ELF-1 (cell line): ENCODE results near the gene CCL17.

Experiments
- DNase-seq: peaks from one replicate; pipeline ENCODE4 v3.0.0-alpha.2; 2016; ENCODE audit warnings: low read depth, low spot score

Gene CCL17

GRCh38 chr16:57377080-57377841 lies 27.3 kb upstream of the CCL17 start:
- peak; percentile 79 for DNase-seq

DNA sequence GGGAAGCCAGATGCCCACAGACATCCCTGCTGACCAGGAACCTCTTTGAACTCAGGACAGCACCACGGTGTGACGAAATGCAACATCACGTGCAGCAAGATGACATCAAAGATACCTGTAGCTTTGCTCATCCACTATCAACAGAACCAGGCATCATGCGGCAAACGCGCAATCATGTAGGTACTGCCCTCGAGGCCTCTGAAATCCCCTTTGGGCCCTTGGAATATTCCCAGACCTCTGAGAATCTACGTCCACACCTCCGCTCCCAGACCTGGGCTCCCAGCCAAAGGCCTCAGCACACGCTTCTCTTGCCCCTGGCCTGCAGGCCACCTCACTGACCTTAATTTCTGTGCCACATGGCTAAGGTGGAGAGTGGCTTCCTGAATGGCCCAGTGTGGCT lies 25.0 kb upstream of the CCL17 start:
- peak; percentile 26 for DNase-seq

DNA sequence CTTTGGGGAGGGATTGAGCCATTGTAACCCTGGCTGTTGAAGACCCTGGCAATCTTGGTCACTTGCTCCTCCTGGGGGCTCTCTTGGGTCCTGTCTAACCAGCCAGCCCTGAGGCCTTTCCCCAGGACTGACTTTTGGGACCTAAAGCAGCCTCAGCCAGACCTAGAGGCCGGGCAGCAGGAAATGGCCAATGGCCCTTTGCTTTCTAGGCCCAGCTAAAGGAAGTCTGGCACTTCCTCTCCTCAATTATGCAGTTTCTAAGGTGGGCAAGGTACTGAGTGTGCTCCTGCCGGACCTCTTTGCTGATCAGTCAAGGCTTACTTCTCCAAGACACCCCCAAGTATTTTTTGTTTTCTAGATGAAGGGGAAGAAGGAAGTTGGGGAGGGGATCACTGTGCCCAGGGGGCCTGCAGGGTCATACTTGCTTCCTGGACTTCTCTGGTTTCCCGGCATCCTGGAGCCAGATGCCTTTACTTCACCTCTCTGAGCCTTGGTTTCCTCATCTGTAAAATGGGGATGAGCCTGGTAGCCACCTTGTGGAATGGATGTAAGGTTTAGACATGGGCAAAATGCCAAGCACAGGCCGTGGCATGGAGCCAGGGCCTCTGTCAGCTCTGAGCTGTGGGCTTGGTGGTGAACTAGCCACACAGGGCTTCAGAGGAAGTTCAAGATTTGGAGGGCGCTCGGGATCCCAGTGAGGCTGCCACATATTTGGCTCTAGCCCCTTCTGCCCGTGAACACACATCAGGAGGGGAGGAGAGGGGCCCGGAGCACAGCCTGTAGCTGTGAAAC lies 23.7 kb upstream of the CCL17 start:
- no peak for DNase-seq

GRCh38 chr16:57381791-57382534 lies 22.6 kb upstream of the CCL17 start:
- no peak for DNase-seq

- DNase-seq = no peak
Measured at GRCh38 chr16:57382535-57383275, 21.9 kb upstream of the CCL17 start.

GRCh38 chr16:57383276-57384247 lies 21.0 kb upstream of the CCL17 start:
- peak; percentile 75 for DNase-seq

GRCh38 chr16:57384248-57385070 lies 20.1 kb upstream of the CCL17 start:
- DNase-seq = no peak

DNA sequence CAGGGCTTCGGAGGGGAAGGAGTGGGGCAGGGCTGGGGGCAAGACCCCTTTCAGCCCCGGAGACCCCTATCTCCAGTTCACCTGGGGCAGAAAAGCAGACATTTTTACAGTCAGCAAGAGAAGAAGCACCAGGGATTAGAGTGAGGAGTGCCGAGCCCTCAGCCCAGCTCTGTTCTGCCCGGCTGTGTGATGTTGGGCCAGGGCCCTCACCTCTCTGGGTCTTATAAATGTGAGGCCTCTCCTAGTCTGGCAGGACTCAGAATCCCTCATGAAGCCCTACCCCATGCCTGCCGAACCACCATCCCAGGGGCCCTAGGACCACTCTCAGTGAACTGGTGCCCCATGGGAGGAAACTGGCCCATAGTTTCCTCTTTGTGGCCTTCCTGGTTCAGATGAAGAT lies 19.5 kb upstream of the CCL17 start:
- DNase-seq = no peak

DNA sequence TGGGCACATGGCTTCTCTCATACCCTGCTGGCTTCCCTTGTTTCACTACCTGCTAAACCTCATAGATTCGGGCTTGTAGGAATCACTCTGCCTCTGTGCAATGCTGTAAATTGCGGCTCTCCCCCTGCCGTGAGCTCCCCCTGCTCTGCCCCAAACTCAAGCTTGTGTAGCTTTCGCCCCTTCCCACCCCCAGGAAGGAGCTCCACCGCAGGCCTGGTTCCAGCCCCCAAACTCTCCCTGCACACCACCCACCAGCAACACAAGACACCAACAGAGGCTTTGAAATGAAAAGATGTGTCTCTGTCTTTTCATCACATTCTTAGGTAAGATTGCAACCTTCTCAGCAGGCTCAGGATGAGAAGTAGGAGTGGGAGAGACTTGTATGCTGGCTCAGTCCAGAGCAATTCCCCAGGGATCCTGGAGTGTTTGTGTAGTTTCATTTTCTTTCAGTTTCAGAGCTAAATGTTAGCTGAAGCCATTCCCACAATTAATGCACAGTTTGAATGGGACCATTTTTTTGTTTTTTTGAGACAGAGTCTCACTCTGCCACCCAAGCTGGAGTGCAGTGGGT lies 18.1 kb upstream of the CCL17 start:
- DNase-seq = no peak

- no peak for DNase-seq
Measured at GRCh38 chr16:57387598-57388354, 16.8 kb upstream of the CCL17 start.

- DNase-seq = no peak
Measured at GRCh38 chr16:57388359-57389086, 16.0 kb upstream of the CCL17 start.

DNA sequence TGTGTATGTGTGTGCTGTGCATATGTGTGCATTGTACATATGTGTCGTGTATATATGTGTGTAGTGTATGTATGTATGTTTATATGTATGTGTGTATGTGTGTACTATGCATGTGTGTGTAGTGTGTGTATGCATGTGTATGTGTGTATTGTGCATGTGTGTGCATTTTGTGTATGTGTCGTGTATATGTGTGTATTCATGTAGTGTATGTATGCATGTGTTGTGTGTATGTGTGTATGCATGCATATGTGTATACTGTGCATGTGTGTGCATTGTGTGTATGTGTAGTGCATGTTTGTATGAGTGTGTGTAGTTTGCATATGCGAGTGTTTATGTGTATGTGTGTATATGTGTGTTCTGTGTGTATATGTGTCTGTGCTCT lies 15.5 kb upstream of the CCL17 start:
- DNase-seq = no peak

- DNase-seq = no peak
Measured at GRCh38 chr16:57390636-57391295, 13.8 kb upstream of the CCL17 start.

DNA sequence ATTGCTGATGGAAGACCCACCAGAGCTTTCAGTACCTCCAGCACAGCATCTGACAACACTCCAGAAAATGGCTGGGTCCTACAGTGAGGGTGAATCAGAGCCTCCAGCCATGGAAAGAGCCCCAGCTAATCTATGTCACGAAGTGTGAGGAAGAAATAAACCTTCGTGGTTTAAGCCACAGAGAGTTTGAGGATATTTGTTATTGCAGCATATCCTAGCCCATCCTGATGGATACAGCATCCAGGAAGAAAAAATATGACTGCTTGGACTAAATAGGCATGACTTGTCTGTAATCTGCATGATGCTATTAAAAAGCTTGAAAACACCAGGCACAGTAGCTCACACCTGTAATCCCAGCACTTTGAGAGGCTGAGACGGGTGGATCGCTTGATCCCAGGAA lies 13.3 kb upstream of the CCL17 start:
- no peak for DNase-seq

- DNase-seq = no peak
Measured at GRCh38 chr16:57391708-57392107, 12.9 kb upstream of the CCL17 start.

DNA sequence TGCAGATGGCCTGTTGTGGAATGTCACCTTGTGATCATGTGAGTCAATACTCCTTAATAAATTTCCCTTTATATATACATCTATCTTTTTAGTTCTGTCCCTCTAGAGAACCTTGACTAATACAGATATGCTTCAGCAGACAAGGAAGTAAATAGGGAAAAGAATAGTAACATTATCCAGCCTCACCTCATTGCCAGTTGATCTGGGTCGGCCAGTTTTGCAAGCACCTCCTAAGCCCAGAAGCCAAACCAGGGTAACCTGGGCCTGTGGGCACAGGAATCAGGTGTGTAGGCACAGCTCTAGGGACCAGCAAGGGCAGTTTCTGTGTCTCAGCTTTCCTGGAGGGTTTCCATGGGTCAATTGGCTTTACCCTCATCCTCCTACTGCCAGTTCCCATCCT lies 11.9 kb upstream of the CCL17 start:
- DNase-seq = no peak

- no peak for DNase-seq
Measured at GRCh38 chr16:57394444-57394843, 10.1 kb upstream of the CCL17 start.
